ENCODE measurements around the gene SGCB. TPM values are rescaled to one million over a fixed set of nuclear protein-coding genes. Genes with fewer than 3 reads are reported as not detected.

SGCB gene
- total and polyA plus RNA-seq, 2 experiments from 2014 or later = 31.5 to 53.1 TPM

GRCh38 chr4:51995647-51996220, 42.4 kb downstream of the SGCB start:
- Histone ChIP-seq H3K4me1 (ENCODE audit: low read depth) (no peaks in the 10 kb centered on the region), H3K4me3 (no peak overlapping the region), H3K9me3 (ENCODE audit: low read depth) (no peaks in the 10 kb centered on the region), H3K36me3 (no peaks in the 10 kb centered on the region), H3K27ac (no peak overlapping the region), H3K27me3 (no peaks in the 10 kb centered on the region)
- TF ChIP-seq CTCF (IDR thresholded peaks at IDR 0.05; ENCODE audit: low read depth, low read length) = no peak
- no peak for DNase-seq (ENCODE audit: low read depth in 1 of 2, low spot score in 1 of 2)

Other genes with a start within 250 kb of the SGCB start
- 18.0 and 25.5 TPM in 2 replicates for gene DCUN1D4, start 195.1 kb downstream of the SGCB start, total RNA-seq
- gene DCUN1D4, start 195.1 kb downstream of the SGCB start, polyA plus RNA-seq = 28.2 and 31.2 TPM in 2 replicates
- gene LRRC66, start 17.9 kb downstream of the SGCB start, total RNA-seq = 1.3 and 2.7 TPM in 2 replicates
- 0.88 TPM in 1 of 2 replicates, not detected in the other for gene LRRC66, start 17.9 kb downstream of the SGCB start, polyA plus RNA-seq
- 13.6 and 17.2 TPM in 2 replicates for gene SPATA18, start 13.0 kb upstream of the SGCB start, total RNA-seq
- 5.5 and 8.0 TPM in 2 replicates for gene SPATA18, start 13.0 kb upstream of the SGCB start, polyA plus RNA-seq